Thyroid gland (tissue), 4 donors: ENCODE results near the gene PDGFRB.

Experiments used
- CTCF ChIP-seq, 6 experiments: fragments of 200-600 bp in 3 of 6; fragments of 450-650 bp in 3 of 6; sonication (generic) in 3 of 6; IDR thresholded peaks; one replicate each; pipeline ENCODE4 v1.5.1; 2016 to 2019; ENCODE audit warnings: antibody characterized with exemption in 6 of 6, mild to moderate bottlenecking in 2 of 6, inconsistent platforms in 1 of 6, moderate library complexity in 1 of 6
- POLR2A ChIP-seq, 2 donors: fragments of 450-650 bp; IDR thresholded peaks; one replicate each; pipeline ENCODE4 v1.6.1; 2017; ENCODE audit warnings: antibody characterized with exemption in 2 of 2, mild to moderate bottlenecking in 2 of 2, moderate library complexity in 1 of 2

GRCh38 chr5:150184006-150184405 lies 28.4 kb upstream of the PDGFRB start:
- no peak for TF ChIP-seq CTCF (IDR thresholded peaks at IDR 0.05)
- TF ChIP-seq POLR2A (IDR thresholded peaks at IDR 0.05) = no peak
